OCI-LY3 (cell line): ENCODE data around the gene MB21D2.

ENCODE experiments used
- CTCF ChIP-seq: fragments of 200-600, 300-600 bp; sonication (generic); IDR thresholded peaks from 2 replicates; pipeline ENCODE4 v1.5.1; 2014; ENCODE audit warnings: antibody characterized with exemption, low read length, low read depth
- EZH2phosphoT487 ChIP-seq: fragments of 200-600 bp; shearing (Covaris generic); IDR thresholded peaks from 2 replicates; pipeline ENCODE4 v1.6.1; 2018; ENCODE audit warnings: antibody characterized with exemption, mixed run types, low read depth

- no peak for TF ChIP-seq CTCF
- TF ChIP-seq EZH2phosphoT487 = no peak
These were observed 46.8 kb downstream of the MB21D2 start for GRCh38 chr3:192870822-192871221.
